Stimulated activated CD4-positive, alpha-beta T cell treated with anti-CD3 and anti-CD28 coated beads, TNF-alpha, amount 100 ng/mL, for 48 hours (primary cell): ENCODE results near the gene GNPTG.

Experiments
- DNase-seq, 3 donors: peaks; one replicate each; pipeline ENCODE4 v3.0.0-alpha.2; 2020; ENCODE audit warnings: low read depth in 3 of 3

GNPTG gene

GRCh38 chr16:1394367-1394951 is 42.7 kb downstream of the GNPTG start:
- DNase-seq, result no peak

GRCh38 chr16:1395444-1396031 is 43.8 kb downstream of the GNPTG start:
- no peak for DNase-seq

- DNase-seq, result no peak
These were observed 46.0 kb downstream of the GNPTG start for GRCh38 chr16:1397779-1398178.

- DNase-seq, result no peak
These were observed 46.6 kb downstream of the GNPTG start for GRCh38 chr16:1398351-1398750.

- DNase-seq, result no peak
These were observed 47.3 kb downstream of the GNPTG start for GRCh38 chr16:1398826-1399581.

- DNase-seq, result no peak
These were observed 49.5 kb downstream of the GNPTG start for GRCh38 chr16:1401061-1401757.

GRCh38 chr16:1401758-1402154 is 50.0 kb downstream of the GNPTG start:
- no peak for DNase-seq

GRCh38 chr16:1403036-1403435 is 51.3 kb downstream of the GNPTG start:
- no peak for DNase-seq

- no peak for DNase-seq
These were observed 52.0 kb downstream of the GNPTG start for GRCh38 chr16:1403733-1404132.

- DNase-seq, result no peak
These were observed 56.0 kb downstream of the GNPTG start for GRCh38 chr16:1407753-1408152.

- DNase-seq, result peak; percentile 85 to 97 (median 94)
These were observed 56.6 kb downstream of the GNPTG start for GRCh38 chr16:1408171-1408837.

GRCh38 chr16:1412847-1413246 is 61.1 kb downstream of the GNPTG start:
- DNase-seq, result no peak
